Measurements from ENCODE around the gene MAP3K9.

Gene MAP3K9

DNA sequence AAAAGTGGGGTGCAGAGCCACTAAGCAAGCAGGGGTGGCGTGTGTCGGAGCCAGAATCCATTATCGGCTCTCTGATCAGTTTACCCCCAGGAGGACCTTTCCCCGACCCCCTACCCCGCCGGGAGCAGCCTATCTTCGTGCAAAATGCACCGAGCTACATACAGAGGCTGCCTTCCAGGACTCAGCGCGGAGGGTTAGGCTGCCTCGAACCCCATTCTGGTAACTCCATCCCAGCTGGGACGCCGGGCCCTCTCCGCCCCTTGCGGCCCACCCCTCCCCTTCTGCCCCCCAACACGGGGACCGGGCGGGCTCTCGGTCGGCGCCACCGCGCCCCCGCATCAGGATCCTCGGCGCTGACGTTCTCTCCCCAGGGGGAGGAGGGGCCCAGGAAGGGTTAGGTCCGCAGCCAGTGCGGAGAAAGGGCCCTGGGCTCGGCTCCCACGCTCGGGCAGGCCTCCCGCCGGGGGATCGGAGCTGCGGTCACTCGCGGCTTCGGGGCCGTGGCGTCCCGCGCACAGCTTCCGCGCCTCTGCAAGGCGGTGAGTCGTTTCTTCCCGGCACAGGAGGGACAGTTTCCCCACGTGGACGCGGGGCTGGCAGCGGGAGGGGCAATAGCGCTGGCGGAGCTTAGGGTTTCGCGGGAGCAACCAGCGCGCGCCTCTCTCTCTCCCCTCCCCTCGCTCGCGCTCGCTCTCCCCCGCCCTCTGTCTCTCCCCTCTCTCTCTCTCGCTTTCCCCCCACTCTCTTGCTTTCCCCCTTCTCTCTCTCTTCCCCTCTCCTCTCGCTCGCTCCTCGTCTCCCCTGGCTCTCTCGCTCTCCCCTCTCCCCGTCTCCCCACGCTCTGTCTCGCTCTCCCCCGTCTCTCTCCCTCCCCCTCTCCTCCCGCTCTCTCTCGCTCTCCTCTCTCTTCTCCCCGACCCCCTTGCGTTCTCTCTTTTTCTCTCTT, 12.5 kb upstream of the MAP3K9 start:
- peak; percentile 32 to 46 (median 33) for DNase-seq (ENCODE audit: low read depth in 2 of 3, low spot score in 2 of 3)

DNA sequence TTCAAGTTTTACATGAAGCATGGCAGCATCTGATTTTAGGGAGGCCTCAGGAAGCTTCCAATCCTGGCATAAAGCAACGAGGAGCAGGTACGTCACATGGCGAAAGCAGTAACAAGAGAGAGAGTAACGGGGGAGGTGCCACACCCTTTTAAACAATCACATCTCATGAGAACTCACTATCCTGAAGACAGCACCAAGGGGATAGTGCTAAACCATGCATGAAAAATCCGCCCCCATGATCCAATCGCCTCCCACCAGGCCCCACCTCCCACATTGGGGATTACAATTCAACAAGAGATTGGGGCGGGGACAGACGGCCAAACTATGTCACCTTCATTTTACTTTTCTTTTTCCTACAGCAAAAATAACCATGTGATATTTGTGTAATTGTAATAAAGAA, 7.2 kb upstream of the MAP3K9 start:
- no peak for DNase-seq (ENCODE audit: low read depth in 2 of 3, low spot score in 2 of 3)

DNA sequence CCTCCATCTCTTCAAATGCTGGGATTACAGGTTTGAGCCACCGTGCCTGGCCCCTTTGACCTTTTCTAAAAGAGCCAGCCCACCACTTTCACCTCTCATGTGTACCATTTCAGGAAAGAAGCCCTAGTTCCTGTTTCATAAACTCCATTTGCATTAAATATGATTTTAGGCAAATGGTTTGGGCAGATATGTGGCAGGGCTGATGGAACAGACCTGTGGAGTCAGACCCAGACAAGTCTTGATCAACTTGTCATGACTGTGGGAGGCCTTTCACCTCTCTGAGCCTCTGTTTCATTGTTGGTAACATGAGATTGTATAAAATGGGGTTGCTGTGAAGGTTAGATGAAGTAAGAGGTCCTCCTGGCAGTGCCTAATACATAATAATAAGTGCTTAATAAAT, 5.2 kb upstream of the MAP3K9 start:
- no peak for DNase-seq (ENCODE audit: low read depth in 2 of 3, low spot score in 2 of 3)

DNA sequence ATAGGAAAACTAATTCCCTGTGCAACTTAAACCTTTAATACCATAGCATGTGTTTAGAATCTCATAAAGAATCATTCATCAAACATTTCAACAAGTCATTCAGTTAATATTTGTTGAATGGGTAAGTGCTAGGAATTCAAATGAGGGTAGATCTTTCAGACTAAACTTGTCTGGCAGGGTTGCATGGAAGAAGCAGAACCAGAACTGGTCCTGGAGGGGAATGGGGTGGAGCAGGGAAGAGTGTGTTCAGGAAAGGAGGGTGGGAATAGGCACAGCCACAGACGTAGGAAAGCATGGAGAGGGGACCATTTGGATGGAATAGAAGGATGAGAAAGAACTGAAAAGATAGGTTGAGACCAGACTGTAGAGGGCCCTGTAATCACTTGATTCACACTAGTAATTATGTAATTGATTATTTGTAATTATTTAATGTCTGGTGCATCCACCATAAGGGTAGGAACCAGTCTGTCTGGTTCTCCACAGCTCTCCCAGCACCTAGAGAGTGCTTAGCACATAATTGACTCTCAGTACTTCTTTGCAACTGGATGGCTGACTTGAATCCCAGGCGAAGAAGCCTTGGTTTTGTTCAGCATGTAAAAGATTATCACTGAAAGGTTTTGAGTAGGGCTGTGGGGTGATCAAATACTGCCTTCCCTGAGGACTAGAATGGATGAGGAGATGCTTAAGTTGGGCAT, 3.0 kb upstream of the MAP3K9 start:
- DNase-seq (ENCODE audit: low read depth in 2 of 3, low spot score in 2 of 3) = no peak

DNA sequence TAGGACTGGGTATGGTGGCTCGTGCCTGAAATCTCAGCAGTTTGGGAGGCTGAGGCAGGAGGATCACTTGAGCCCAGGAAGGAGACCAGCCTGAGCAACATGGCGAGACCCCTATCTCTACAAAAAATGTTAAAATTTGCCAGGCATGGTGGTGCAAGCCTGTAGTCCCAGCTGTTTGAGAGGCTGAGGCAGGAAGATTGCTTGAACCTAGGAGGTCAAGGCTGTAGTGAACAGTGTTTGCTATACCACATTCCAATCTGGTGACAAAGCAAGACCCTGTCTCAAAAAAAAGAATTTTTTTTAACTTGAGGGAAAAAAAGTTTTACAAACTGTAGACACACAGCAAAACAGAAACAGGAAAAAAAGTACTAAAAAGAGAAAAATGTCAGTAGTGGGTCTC, 2.3 kb upstream of the MAP3K9 start:
- DNase-seq (ENCODE audit: low read depth in 2 of 3, low spot score in 2 of 3) = no peak

DNA sequence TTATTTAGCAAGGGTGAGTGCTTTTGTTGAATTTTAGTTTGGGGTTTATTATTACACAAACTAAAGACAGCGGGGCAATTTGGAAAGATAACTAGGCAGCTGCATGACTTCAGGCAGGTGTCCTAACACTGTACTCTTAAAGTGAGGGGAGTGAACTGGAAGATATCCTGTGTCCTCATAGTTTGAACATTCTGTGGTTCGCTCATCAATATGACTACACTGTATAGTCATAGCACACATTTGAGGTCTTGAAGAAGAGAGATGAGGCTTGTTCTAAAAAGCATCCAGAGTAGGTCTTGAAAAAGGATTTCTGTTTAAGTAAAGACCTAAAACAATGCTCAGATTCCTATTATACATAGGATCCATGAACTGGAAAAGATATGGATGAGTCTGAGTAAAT, 1.7 kb upstream of the MAP3K9 start:
- no peak for DNase-seq (ENCODE audit: low read depth in 2 of 3, low spot score in 2 of 3)

DNA sequence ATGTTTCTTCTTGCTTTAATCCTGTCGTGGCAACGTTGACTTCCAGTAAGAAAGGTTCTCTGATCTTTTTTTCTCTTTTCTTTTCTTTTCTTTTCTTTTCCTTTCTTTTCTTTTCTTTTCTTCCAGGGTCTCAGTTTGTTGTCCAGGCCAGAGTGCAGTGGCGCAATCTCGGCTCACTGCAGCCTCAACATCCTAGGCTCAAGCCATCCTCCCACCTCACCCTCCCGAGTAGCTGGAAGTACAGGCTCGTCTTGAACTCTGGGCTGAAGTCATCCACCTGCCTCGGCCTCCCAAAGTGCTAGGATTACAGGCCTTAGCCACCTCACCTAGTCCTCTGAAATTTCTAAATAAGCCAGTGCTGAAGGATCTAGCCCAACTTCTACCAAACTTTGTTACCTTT, 1.3 kb upstream of the MAP3K9 start:
- DNase-seq (ENCODE audit: low read depth in 2 of 3, low spot score in 2 of 3) = no peak

DNA sequence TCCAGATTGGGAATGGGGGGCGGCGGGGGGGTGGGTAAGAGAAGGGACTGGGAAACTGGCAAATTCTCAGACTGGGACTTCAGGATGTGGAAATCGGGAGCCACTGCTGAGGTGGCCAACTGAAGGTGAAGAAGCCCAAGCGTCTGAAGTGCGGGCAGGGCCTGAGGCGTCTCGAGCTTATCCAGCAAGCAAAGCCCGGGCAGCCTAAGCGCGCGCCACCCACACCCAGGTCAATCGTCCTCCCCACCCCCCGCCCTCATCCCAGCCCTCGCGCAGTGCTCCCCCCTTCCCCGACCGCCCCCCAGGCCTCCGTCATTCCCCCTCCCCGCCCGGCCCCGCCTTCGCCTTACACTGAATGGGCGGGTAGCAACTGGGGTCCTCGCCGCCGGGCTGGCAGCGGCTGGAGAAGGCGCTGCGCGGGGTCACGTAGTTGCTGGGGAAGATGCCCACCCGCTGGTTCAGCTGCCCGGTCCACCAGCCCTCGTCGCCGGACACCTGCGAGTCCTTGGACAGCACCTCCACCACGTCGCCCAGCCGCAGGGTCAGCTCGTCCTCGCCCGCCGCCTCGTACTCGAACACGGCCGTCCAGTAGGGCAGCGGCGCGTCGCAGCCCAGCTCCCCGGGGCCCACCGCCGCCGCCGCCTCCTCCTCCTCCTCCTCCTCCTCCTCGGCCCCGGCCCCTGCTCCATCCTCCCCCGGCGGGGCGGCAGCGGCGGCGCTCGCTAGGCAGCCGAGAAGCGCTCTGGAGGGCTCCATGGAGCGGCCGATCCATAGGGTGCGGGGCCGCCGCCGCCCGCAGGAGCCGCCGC, 693 bp downstream of the MAP3K9 start:
- peak in 2 of 3 experiments; percentile 22 to 26 for DNase-seq (ENCODE audit: low read depth in 2 of 3, low spot score in 2 of 3)

DNA sequence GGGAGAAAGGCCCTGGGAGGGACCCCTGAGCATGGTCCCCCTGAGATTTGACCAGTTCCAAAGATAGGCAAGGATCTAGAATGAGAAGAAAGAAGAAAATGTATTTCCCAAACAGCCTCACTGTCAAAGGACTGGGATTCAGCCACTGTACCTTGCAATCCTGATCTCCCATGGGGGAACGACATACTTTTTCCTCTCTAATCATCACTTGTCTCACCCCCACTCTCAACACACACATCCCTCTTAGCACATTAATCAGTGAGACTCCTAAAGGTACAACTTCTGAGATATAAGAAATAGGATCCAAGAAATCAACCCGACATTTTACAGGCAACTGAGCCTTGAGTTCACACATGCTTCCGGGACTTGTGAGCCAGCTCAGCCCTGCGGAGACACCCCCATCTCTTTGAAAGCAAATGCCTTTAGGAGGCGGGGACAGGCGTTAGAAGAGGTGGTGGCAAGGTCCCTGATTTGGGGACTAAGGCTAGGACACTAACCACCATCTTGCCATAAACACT, 1.4 kb downstream of the MAP3K9 start:
- peak in 1 of 3 experiments; percentile 6 for DNase-seq (ENCODE audit: low read depth in 2 of 3, low spot score in 2 of 3)

DNA sequence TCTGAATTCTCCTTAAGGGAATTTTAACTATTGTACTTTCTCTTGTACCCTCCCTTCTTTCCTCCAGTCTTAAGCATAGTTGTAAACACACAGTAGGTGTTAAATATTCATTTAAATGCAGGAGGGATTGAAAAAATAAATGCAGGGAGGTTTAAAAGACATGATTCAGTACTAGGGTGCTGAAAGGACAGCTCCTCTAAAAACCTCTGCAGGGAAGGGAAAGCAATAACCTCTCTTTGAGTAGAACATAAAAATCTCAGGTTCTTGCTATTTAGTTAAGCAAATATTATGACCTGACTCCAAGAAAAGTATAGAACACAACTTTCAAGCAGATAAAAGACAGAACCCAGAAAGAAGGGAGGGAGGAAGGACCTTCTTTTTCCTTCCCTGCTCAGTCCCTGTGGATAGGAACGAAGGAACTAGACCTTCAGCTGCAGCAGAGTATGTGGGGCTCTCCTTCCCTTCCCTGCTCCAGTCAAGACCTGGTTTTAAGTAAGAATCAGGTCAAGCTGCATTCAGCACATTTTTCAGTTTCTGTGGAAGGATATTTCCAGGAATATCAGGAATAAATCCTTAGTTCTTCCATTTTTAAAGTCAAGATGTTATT, 4.7 kb downstream of the MAP3K9 start:
- DNase-seq (ENCODE audit: low read depth in 2 of 3, low spot score in 2 of 3) = no peak

DNA sequence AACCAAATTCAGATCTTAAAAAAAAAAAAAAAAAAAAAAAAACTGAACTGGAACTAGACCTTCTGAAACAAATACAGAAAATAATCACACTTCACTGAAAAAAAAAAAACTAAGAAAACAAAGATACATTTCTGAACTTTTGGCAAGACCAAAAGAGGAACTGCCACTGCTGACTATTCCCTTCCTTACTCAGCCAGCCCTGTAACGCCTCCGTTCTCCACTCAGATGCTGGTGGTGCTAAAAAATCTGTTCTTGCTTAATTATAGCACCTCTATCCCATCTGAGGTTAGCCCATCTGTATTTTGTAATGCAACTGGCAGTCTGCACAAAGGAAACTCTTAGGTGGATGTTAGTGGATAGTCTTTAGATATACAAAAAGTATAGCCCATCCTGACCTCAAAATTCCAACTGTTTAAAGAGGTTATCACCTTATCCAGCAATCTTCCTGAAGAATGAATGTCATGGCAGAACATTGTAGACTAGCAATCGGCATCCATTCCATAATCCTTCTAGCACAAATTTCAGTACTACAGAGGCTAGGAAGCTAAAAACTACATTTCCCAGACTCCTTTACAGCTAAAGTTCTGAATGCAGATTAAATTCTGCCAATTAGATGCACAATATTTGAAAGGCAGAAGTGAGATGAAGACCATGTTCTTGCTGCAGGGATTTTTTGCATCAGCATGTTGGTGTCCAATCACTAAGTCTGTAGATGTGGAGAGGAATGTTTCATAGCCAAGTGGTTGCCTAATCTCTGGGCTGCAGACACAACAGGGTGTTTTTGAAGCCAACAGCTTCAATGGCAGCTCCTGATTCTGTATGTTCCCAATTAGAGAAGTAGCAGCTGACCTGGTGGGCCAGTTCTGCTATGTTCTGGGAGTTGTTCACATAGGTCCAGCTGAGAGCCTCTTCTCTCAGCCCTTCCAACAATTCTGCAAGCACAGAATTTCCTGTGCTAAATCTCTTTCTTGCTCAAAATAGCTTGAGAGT, 5.7 kb downstream of the MAP3K9 start:
- no peak for DNase-seq (ENCODE audit: low read depth in 2 of 3, low spot score in 2 of 3)

DNA sequence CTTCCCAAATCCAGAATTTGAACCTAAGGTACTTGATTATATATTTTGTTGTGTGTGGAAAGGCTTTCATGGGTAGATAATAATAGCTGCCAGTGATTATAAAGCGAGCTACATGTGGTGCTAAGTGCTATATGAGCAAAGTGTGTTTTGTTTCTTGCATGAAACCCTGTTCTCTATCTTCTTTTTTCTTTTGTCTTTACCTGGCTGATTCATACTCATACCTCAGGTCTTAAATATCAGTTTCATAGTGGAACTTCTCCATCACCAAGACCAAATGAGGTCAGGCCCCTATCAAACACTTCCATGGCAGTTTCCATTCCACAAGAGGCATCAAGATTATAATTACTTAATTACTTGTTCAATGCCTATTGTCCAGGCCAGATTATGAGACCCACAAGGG, 6.9 kb downstream of the MAP3K9 start:
- DNase-seq (ENCODE audit: low read depth in 2 of 3, low spot score in 2 of 3) = no peak

DNA sequence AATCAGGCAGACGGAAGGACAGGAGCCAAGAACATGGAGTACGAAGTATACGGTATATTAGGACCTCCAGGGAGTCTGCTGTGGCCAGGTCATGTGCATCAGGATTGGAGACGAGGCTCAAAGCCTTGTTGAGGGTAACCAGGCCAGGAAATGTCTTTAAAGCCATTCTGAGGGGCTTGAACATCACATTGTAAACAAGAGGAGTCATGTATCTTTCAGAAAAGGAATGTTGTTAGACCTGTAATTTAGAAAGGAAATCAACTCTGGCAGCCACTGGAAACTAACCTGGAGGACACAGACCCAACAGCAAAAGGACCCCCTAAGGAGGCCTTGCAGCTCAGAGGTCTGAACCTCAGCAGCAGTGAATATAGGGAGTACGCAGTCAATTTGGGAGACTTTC, 7.5 kb downstream of the MAP3K9 start:
- DNase-seq (ENCODE audit: low read depth in 2 of 3, low spot score in 2 of 3) = no peak

DNA sequence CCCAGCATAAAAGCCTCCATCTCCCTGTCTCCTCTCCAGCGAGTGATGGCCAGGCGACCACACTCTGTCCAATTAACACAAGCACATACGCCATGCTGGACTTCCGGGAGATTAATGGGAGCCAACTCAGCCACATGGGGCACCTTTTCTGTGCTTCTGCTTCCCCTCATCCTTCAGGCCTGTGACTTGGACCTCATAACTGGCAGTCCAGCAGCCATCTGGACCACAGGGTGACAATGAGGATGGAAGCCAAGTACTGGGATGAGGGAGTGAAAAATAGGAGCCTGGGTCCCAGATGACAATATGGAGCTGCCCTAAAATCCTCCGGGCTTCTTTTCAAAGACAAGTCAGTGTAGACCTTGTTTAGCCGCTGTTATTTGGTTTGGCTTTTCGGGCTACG, 12.8 kb downstream of the MAP3K9 start:
- no peak for DNase-seq (ENCODE audit: low read depth in 2 of 3, low spot score in 2 of 3)

DNA sequence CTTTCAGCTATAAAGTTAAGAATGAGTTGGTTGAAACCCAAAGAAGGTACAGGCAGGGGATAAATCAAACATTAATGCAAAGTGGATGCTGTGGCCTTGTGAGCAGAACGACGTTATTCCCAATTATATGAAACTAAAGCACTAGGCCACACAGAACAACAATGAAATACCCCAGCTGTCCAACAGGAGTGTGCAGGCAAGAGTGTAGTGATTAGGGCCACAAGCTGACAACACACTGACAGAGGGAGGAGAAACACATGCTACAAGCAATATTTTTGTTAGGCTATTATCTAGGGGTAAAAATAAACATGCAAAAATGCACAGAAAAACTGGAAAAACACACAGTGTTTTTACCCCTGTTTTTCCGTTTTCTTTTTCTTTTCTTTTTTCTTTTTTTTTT, 15.0 kb downstream of the MAP3K9 start:
- no peak for DNase-seq (ENCODE audit: low read depth in 2 of 3, low spot score in 2 of 3)

DNA sequence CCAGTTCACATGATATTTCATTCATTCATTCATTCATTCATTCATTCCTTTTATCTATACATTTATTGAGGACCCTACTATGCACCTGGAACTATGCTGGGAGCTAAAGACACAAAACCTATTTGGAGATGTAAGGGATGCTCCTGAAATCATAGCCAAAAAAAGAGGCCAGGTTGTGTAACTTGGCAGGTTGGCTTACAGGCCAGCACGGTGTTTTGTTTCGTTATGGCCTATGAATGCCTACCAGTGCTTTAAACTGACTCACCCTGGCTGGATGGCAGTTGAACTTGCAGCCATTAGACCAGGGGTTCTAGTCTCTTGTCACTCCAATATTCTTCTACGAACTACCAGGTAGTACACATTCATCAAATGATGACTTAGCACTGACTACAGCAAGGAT, 15.7 kb downstream of the MAP3K9 start:
- DNase-seq (ENCODE audit: low read depth in 2 of 3, low spot score in 2 of 3) = no peak

DNA sequence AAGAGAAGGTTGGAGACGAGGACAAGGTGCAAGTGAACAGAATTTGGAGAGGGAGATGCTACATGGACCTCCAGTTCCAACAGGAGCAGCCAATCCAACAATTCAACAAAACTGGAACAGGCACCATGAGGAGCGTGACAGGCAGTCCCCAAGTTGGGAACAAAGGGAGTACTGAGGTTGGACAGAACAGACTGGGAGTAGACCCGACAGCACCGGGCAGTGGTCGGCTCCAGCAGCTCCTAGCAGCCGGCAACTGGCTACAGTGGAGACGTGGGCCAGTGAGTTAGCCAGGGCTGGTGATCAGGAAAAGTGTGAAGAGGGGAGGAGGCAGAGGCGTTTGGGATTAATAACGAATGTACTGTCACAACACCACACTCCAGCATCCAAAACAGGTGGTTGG, 16.4 kb downstream of the MAP3K9 start:
- no peak for DNase-seq (ENCODE audit: low read depth in 2 of 3, low spot score in 2 of 3)

DNA sequence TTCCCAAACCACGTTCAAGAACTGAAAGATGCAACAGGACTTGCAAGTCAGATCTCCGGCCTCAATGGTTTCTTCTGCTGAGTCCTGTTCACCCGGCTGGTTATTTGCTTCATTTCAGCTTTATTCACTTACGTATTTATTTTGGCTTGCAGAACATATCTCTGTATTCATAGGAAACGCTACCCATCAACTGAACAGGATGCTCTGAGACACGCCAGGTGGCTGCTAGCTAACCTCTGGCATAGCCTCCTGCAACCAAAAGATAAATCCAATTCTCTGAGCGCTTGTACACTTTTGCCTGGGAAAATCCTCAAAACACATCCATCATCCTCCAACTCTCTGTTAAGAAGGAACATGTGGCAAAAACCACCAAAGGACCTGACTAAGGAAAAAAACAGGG, 17.3 kb downstream of the MAP3K9 start:
- DNase-seq (ENCODE audit: low read depth in 2 of 3, low spot score in 2 of 3) = no peak

DNA sequence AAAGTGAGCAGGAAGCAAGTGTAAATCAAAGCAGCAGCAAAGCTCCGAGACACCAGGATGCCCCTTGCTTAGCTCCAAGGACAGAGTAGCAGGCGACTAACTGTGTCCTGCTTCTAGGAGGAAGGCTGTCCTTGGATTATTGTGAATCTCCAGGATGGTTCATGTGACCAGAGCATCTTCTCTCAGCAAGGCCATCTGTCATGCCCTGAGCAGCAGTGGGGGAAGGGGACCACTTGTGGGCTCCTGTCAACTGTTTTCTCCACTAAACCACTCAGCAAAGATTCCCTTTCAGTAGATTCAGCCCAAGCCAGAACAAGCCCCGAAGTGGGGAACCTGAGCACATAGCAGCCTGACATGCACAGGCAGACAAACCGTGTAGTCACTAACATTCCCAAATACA, 19.4 kb downstream of the MAP3K9 start:
- no peak for DNase-seq (ENCODE audit: low read depth in 2 of 3, low spot score in 2 of 3)

DNA sequence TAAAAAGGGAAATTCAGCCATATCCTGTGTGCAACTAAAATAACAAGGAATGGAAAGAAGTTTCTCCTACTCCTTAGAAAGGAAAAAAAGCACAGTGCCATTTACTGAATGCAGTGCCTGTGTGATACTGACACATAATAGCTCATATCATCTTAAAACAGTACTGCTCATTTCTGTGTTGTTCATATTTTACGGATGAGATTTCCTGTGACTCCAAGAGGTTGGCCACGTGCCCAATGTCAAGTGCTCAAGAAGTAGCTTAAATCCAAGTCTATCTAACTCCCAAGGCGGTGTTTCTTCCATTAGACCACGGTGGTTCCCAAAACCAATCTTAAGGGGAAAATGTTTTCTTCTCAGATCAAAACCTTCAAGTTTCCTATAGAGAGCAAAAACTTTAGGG, 20.0 kb downstream of the MAP3K9 start:
- DNase-seq (ENCODE audit: low read depth in 2 of 3, low spot score in 2 of 3) = no peak
